Natural killer cell treated with Interleukin-12 subunit alpha and Interleukin-12 subunit beta and Interleukin-15 and Interleukin-18, amount 100 ng/mL, for 72 hours (primary cell): Measurements from ENCODE around the gene PTPRN2. TPM values are rescaled to one million over a fixed set of nuclear protein-coding genes. Genes with fewer than 3 reads are reported as not detected.

Experiments
- ATAC-seq, 2 donors: fragments of 150-1000 bp; cut with Tn5 transposase in 1 of 2; sonication (Bioruptor Pico), chemical (Tn5 transposase) in 1 of 2; 2 replicates each; pipeline ENCODE4 v1.10.0; 2021
- DNase-seq: peaks from one replicate; pipeline ENCODE4 v3.0.0; 2022; ENCODE audit warnings: low spot score
- H3K27ac Mint-ChIP-seq, 2 donors: 1 replicate in 1 of 2; 2 replicates in 1 of 2; pipeline ENCODE4 v1.8.0; 2022; ENCODE audit warnings: mixed read lengths in 2 of 2, mild to moderate bottlenecking in 1 of 2, moderate library complexity in 1 of 2
- H3K27me3 Mint-ChIP-seq, 2 donors: 1 replicate in 1 of 2; 2 replicates in 1 of 2; pipeline ENCODE4 v1.8.0; 2022; ENCODE audit warnings: mixed read lengths in 2 of 2
- H3K36me3 Mint-ChIP-seq: one replicate; pipeline ENCODE4 v1.8.0; 2022; ENCODE audit warnings: mixed read lengths
- H3K4me1 Mint-ChIP-seq, 2 donors: 1 replicate in 1 of 2; 2 replicates in 1 of 2; pipeline ENCODE4 v1.8.0; 2022; ENCODE audit warnings: low read depth in 2 of 2, mixed read lengths in 2 of 2, mild to moderate bottlenecking in 1 of 2
- H3K4me3 Mint-ChIP-seq: one replicate; pipeline ENCODE4 v1.8.0; 2022; ENCODE audit warnings: mixed read lengths
- H3K9me3 Mint-ChIP-seq: 2 replicates; pipeline ENCODE4 v1.8.0; 2022; ENCODE audit warnings: mixed read lengths
- total RNA-seq, 2 donors: library from RNA; stranded (reverse); gene quantifications; one replicate each; pipeline ENCODE4 v1.2.3, GENCODE V29; 2022

The PTPRN2 gene
- total RNA-seq, 2 donors from 2014 or later = 0.17 to 0.74 TPM

DNA sequence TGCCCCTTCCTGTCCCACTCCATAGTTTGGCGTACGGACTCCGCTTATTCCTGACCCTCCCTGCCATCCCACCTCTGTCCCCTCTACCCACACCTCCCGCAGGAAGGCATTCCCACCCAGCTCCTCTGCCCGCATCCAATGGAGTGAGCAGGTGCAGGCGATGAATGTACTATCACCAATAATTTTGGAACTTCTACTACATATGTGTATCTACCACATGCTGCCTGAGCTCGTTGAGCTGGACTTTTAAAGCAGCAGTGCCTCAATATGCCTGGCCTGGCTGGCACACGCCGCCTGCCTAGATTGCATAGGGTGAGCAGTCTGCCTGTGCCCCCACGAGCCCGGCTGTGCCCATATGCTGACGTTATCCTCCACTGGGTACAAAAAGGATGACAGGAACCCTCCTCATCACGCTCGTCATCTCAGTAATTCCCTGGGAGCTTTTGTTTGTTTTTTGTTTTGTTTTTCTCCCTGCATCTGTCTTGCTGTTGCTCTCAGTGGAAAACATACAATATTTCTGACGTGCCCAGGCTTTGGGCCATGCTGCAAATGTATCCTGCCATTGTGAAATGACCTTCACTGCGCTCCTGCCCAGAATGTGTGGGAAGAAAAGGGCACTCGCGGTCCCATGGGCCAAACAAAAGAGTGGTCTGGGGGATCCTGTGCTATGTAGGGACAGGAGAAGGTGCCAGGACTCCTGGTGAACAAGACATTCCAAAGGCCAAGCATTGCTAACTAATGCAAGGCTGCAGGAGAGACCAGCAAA lies 302.8 kb downstream of the PTPRN2 start:
- no peaks in the 10 kb centered on the region for H3K27me3 Mint-ChIP-seq

DNA sequence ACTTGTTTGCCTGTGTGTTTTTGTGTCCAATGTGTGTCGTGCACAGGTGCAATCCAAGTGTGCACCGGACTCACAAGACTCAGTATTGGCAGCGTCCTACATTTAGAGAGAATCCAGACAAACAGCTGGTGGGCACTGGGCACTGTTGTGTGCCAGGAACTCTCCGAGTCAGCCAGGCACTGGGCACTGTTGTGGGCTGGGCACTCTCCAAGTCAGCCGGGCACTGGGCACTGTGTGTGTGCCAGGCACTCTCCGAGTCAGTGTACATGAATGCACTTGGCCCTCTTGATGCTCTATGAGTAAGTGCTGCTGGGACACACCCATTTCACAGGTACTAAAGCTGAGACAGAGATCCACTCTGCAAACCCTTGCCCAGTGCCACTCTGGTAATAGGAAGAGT lies 303.5 kb downstream of the PTPRN2 start:
- no peak overlapping the region for H3K27ac Mint-ChIP-seq
- H3K36me3 Mint-ChIP-seq = peaks cover 3% of the 10 kb centered on the region
- ATAC-seq (no peak), DNase-seq (peak; percentile 16)
- H3K4me3 Mint-ChIP-seq = no peak overlapping the region
- peaks cover 17% of the 10 kb centered on the region for H3K9me3 Mint-ChIP-seq
- H3K4me1 Mint-ChIP-seq = no peaks in the 10 kb centered on the region
- H3K27me3 Mint-ChIP-seq = no peaks in the 10 kb centered on the region

More for the DNA sequence above, 302.8 kb downstream of the PTPRN2 start:
- H3K4me1 Mint-ChIP-seq = no peaks in the 10 kb centered on the region
- no peak overlapping the region for H3K4me3 Mint-ChIP-seq
- ATAC-seq (peak in 1 of 2 donors; percentile 20), DNase-seq (peak; percentile 2)
- H3K27ac Mint-ChIP-seq = no peak overlapping the region
- peaks cover 10% of the 10 kb centered on the region for H3K36me3 Mint-ChIP-seq
- H3K9me3 Mint-ChIP-seq = peaks cover 22% of the 10 kb centered on the region

GRCh38 chr7:158283016-158283974 lies 304.3 kb downstream of the PTPRN2 start:
- Mint-ChIP-seq H3K4me1 (no peaks in the 10 kb centered on the region), H3K9me3 (peaks cover 10% of the 10 kb centered on the region), H3K27ac (no peak overlapping the region), H3K4me3 (no peak overlapping the region), H3K27me3 (no peaks in the 10 kb centered on the region), H3K36me3 (no peaks in the 10 kb centered on the region)
- DNase-seq (peak; percentile 51), ATAC-seq (peak in 1 of 2 donors; percentile 26)

DNA sequence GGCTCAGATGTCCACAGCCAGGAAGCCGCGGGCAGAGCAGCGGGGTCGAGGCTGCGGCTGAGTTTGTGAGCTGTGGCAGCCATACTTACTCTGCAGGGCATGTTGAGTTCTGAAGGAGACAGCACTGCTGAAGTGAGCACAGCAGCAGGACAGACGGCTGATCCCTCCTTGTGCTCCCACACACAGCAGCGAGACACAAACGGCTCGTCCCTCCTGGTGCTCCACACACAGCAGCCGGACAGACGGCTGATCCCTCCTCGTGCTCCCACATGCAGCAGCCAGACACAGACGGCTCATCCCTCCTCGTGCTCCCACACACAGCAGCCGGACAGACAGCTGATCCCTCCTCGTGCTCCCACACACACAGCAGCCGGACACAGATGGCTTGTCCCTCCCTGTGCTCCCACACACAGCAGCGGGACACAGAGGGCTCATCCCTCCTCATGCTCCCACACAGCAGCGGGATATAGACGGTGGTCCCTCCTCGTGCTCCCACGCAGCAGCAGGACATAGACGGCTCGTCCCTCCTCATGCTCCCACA lies 305.1 kb downstream of the PTPRN2 start:
- DNase-seq (peak; percentile 25), ATAC-seq (peak in 1 of 2 donors; percentile 37)
- Mint-ChIP-seq H3K9me3 (peaks cover 7% of the 10 kb centered on the region), H3K4me3 (no peak overlapping the region), H3K36me3 (no peaks in the 10 kb centered on the region), H3K27me3 (no peaks in the 10 kb centered on the region), H3K27ac (no peak overlapping the region), H3K4me1 (no peaks in the 10 kb centered on the region)

DNA sequence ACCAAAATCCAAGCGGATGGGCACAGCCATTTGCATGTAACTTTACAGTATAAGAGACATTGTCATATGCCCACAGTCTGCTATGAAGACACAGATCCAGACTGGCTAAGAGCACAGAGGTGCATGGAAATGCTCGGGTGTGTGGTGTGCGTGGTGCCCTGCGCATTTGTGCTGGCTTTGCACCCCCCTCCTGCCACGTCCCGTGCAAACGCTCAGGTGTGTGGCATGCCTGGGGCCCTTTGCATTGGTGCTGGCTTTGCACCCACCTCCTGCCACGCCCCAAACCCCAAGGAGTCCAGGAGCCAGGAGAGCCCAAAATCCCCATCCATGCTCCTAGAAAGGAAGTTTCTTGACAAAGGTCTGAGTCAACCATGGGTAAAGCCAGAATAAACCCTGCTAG lies 306.2 kb downstream of the PTPRN2 start:
- Mint-ChIP-seq H3K36me3 (no peaks in the 10 kb centered on the region), H3K4me1 (no peaks in the 10 kb centered on the region), H3K9me3 (peaks cover 4% of the 10 kb centered on the region), H3K27me3 (no peaks in the 10 kb centered on the region), H3K4me3 (no peak overlapping the region), H3K27ac (no peak overlapping the region)
- DNase-seq (peak; percentile 53), ATAC-seq (no peak)

GRCh38 chr7:158280448-158281144 lies 307.0 kb downstream of the PTPRN2 start:
- DNase-seq (peak; percentile 54), ATAC-seq (no peak)
- Mint-ChIP-seq H3K27ac (no peak overlapping the region), H3K9me3 (no peaks in the 10 kb centered on the region), H3K4me3 (no peak overlapping the region), H3K36me3 (no peaks in the 10 kb centered on the region), H3K4me1 (no peaks in the 10 kb centered on the region), H3K27me3 (no peaks in the 10 kb centered on the region)

DNA sequence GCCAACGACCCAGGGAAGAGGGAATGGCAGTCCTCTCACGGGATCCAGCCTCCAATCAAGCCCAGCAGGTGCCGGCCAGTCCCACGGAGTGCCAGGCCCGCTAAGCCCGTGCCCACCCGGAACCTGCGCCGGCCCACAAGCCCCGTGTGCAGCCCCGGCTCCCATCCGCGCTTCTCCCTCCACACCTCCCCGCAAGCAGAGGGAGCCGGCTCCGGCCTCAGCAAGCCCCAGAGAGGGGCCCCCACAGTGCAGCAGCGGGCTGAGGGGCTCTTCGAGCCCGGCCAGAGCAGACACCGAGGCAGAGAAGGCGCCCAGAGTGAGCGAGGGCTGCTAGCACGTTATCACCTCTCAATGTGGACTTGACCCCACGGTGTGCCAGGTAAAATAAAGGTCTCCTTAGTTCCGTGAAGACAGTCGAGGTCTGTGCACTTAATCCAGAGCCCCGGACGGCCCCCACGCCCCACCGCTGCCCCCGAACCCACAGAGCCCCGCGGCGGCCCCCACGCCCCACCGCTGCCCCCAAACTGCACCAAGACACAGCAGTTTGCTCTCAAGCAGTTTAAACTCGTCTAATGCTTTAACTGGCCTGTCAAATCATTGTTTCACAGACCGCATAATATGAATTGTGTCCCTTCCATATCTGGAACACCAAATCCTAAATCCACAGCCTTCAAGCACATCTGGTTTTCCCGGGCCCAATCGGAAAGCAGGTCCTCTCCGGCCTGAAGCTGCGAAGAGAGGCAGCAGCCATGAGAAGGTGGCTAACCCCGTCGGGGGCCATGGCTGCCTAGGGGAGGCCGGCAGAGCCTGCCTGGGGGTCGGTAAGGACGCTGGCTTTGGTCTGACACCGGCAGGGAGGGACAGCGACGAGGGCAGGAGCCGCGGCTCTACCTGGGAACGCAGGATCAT lies 307.8 kb downstream of the PTPRN2 start:
- no peaks in the 10 kb centered on the region for H3K27me3 Mint-ChIP-seq
- H3K4me1 Mint-ChIP-seq = no peaks in the 10 kb centered on the region
- no peaks in the 10 kb centered on the region for H3K9me3 Mint-ChIP-seq
- no peak overlapping the region for H3K4me3 Mint-ChIP-seq
- ATAC-seq (no peak), DNase-seq (peak; percentile 51)
- no peak overlapping the region for H3K27ac Mint-ChIP-seq
- H3K36me3 Mint-ChIP-seq = no peaks in the 10 kb centered on the region

DNA sequence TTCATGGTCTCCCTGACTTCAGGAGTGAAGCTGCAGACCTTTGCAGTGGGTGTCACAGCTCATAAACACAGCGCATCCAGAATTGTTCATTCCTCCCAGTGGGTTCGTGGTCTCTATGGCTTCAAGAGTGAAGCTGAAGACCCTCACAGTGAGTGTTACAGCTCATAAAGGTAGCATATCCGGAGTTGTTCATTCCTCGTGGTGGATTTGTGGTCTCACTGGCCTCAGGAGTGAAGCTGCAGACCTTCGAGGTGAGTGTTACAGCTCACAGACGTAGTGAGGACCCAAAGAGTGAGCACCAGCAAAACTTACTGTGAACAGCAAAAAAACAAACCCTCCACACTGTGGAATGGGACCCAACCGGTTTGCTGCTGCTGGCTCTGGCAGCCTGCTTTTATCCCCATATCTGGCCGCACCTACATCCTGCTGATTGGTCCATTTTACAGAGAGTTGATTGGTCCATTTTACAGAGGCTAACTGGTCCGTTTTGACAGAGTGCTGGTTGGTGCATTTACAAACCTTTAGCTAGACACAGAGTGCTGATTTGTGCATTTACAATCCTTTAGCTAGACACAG lies 308.8 kb downstream of the PTPRN2 start:
- Mint-ChIP-seq H3K4me3 (no peak overlapping the region), H3K36me3 (no peaks in the 10 kb centered on the region), H3K4me1 (no peaks in the 10 kb centered on the region), H3K27ac (no peak overlapping the region), H3K9me3 (no peaks in the 10 kb centered on the region), H3K27me3 (no peaks in the 10 kb centered on the region)
- DNase-seq (peak; percentile 20), ATAC-seq (no peak)

DNA sequence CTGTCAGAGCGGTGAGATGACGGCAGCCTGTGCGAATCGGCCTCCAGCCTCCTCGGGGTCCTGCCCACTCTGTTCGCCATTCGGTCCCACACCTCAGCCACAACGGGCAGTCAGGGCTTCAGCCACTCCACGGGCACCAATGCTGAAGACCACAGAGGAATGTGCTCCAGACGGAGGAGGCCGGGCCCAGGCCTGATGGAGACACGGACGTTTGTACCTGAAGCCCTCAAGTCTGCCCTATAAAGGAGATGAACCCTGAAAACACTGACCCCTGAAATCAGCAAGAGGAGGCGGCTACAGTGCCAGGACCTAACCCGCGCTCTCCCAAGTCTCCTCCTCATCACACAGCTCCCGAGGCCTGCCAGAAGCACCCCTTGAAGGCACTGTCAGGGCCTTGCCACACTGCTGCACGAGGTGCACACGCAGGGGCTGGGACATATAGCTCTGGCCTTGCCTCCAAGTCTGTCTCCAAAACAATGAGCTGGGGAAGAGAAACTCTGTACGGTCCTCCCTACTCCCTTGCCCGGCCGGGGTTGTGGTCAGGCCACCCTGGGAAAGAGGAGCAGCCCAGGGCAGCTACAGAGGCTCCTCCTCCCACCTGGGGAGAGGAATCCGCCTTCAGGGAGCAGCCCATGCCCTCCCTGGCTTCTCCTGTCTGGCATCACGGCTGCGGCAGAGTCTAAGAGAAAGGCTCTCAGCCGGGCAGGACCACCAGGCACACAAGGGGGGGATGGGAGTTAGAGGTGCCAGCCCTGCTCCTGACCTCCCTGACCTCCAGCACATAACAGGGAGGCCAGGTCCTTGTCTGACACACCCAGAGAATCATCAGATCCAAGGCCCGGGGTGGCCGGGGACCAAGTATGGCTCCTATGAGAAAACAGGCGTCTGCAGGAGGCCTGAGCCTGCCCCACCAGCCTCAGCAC lies 310.1 kb downstream of the PTPRN2 start:
- no peak overlapping the region for H3K27ac Mint-ChIP-seq
- H3K9me3 Mint-ChIP-seq = no peaks in the 10 kb centered on the region
- peak; percentile 56 for DNase-seq
- no peaks in the 10 kb centered on the region for H3K36me3 Mint-ChIP-seq
- H3K27me3 Mint-ChIP-seq = no peaks in the 10 kb centered on the region
- no peak for ATAC-seq
- no peak overlapping the region for H3K4me3 Mint-ChIP-seq
- H3K4me1 Mint-ChIP-seq = no peaks in the 10 kb centered on the region

- Mint-ChIP-seq H3K27ac (no peak overlapping the region), H3K4me3 (no peak overlapping the region), H3K36me3 (no peaks in the 10 kb centered on the region), H3K4me1 (no peaks in the 10 kb centered on the region), H3K9me3 (no peaks in the 10 kb centered on the region), H3K27me3 (no peaks in the 10 kb centered on the region)
- ATAC-seq = no peak
- DNase-seq = peak; percentile 49
Observed at GRCh38 chr7:158276414-158277218, 311.0 kb downstream of the PTPRN2 start.

GRCh38 chr7:158275711-158276413 lies 311.8 kb downstream of the PTPRN2 start:
- no peak overlapping the region for H3K4me3 Mint-ChIP-seq
- peak; percentile 25 for DNase-seq

More at GRCh38 chr7:158275711-158276413, 311.8 kb downstream of the PTPRN2 start:
- no peaks in the 10 kb centered on the region for H3K27me3 Mint-ChIP-seq
- ATAC-seq = no peak
- H3K36me3 Mint-ChIP-seq = no peaks in the 10 kb centered on the region
- no peaks in the 10 kb centered on the region for H3K9me3 Mint-ChIP-seq
- no peaks in the 10 kb centered on the region for H3K4me1 Mint-ChIP-seq
- no peak overlapping the region for H3K27ac Mint-ChIP-seq
